Non-pigmented ciliary epithelial cell (primary cell): Measurements from ENCODE around the gene THOC5.
"Not testable (repeated sequence)": the region's sequence is repeated elsewhere in the genome, so short reads cannot be mapped to it uniquely, and the experiment has no call there.

Experiments
- DNase-seq: peaks from one replicate; pipeline ENCODE4 v3.0.0-alpha.2; 2010; ENCODE audit warnings: low read depth

The THOC5 gene

GRCh38 chr22:29553351-29554224 is at the start of gene THOC5:
Gene THOC5 (minus strand): TSS chr22:29553757. CDS start chr22:29549147, 4,610 bp downstream.
- peak; percentile 83 for DNase-seq

GRCh38 chr22:29598684-29599020 is 45.1 kb upstream of the THOC5 start:
- no peak for DNase-seq

- DNase-seq = not testable (repeated sequence)
These were observed 44.5 kb upstream of the THOC5 start for GRCh38 chr22:29597871-29598683.

GRCh38 chr22:29596408-29596807 is 42.9 kb upstream of the THOC5 start:
- DNase-seq = no peak

- DNase-seq = not testable (repeated sequence)
These were observed 40.9 kb upstream of the THOC5 start for GRCh38 chr22:29594447-29594846.

- no peak for DNase-seq
These were observed 40.4 kb upstream of the THOC5 start for GRCh38 chr22:29593923-29594322.

- peak; percentile 70 for DNase-seq
These were observed 34.6 kb upstream of the THOC5 start for GRCh38 chr22:29587938-29588699.

GRCh38 chr22:29586193-29586705 is 32.7 kb upstream of the THOC5 start:
- not testable (repeated sequence) for DNase-seq

- no peak for DNase-seq
These were observed 31.4 kb upstream of the THOC5 start for GRCh38 chr22:29584975-29585374.

- no peak for DNase-seq
These were observed 28.2 kb upstream of the THOC5 start for GRCh38 chr22:29581799-29582198.

- no peak for DNase-seq
These were observed 26.7 kb upstream of the THOC5 start for GRCh38 chr22:29580200-29580810.

GRCh38 chr22:29578462-29579200 is 25.1 kb upstream of the THOC5 start:
- no peak for DNase-seq

- DNase-seq = no peak
These were observed 21.3 kb upstream of the THOC5 start for GRCh38 chr22:29574762-29575450.

GRCh38 chr22:29570912-29571549 is 17.5 kb upstream of the THOC5 start:
- DNase-seq = no peak

GRCh38 chr22:29570456-29570855 is 16.9 kb upstream of the THOC5 start:
- no peak for DNase-seq

- DNase-seq = no peak
These were observed 15.6 kb upstream of the THOC5 start for GRCh38 chr22:29569011-29569678.

GRCh38 chr22:29567338-29567737 is 13.8 kb upstream of the THOC5 start:
- DNase-seq = no peak

GRCh38 chr22:29566513-29566912 is 13.0 kb upstream of the THOC5 start:
- DNase-seq = not testable (repeated sequence)
